Fibroblast of lung (primary cell): ENCODE measurements around the gene ARL4A. TPM values are rescaled to one million over a fixed set of nuclear protein-coding genes. Genes with fewer than 3 reads are reported as not detected.

ENCODE experiments used
- DNase-seq, 2 donors: peaks; one replicate each; pipeline versions ENCODE4 v3.0.0 to v3.0.0-alpha.2; 2010; ENCODE audit warnings: low read depth in 2 of 2
- H2AFZ ChIP-seq: 2 replicates; pipeline ENCODE4 v1.5.1; 2012; ENCODE audit warnings: low read length, control low read depth, inconsistent platforms
- H3K27ac ChIP-seq: 2 replicates; pipeline ENCODE4 v1.5.1; 2011; ENCODE audit warnings: low read length, control low read depth; ENCODE audit not compliant: insufficient read depth
- H3K27me3 ChIP-seq: 2 replicates; pipeline ENCODE4 v1.5.1; 2011; ENCODE audit warnings: mild to moderate bottlenecking, low read length; ENCODE audit not compliant: control insufficient read depth, insufficient read depth
- H3K36me3 ChIP-seq: 2 replicates; pipeline ENCODE4 v1.5.1; 2011; ENCODE audit warnings: low read length; ENCODE audit not compliant: control insufficient read depth, insufficient read depth
- H3K4me1 ChIP-seq: 2 replicates; pipeline ENCODE4 v1.5.1; 2011; ENCODE audit warnings: low read length; ENCODE audit not compliant: control insufficient read depth, insufficient read depth; ENCODE audit errors: extremely low read depth
- H3K4me2 ChIP-seq: 2 replicates; pipeline ENCODE4 v1.5.1; 2011; ENCODE audit warnings: low read length, control low read depth; ENCODE audit not compliant: insufficient read depth; ENCODE audit errors: extremely low read depth
- H3K4me3 ChIP-seq, 4 experiments: fragments of 200-600 bp in 1 of 4; sonication (generic) in 1 of 4; replicated peaks in 1 of 4; 2 replicates each; pipeline ENCODE4 v1.5.1; 2011 to 2016; ENCODE audit warnings: low read length in 4 of 4, low read depth in 3 of 4, mild to moderate bottlenecking in 3 of 4, control low read depth in 2 of 4, inconsistent platforms in 1 of 4, mixed read lengths in 1 of 4; ENCODE audit not compliant: insufficient read depth in 1 of 4; ENCODE audit errors: control extremely low read depth in 1 of 4
- H3K79me2 ChIP-seq: 2 replicates; pipeline ENCODE4 v1.5.1; 2012; ENCODE audit warnings: mild to moderate bottlenecking, low read length, inconsistent platforms; ENCODE audit not compliant: control insufficient read depth, insufficient read depth
- H3K9ac ChIP-seq: 2 replicates; pipeline ENCODE4 v1.5.1; 2011; ENCODE audit warnings: mild to moderate bottlenecking, low read length, control low read depth; ENCODE audit not compliant: insufficient read depth
- H3K9me3 ChIP-seq: 2 replicates; pipeline ENCODE4 v1.5.1; 2012; ENCODE audit warnings: low read depth, low read length; ENCODE audit not compliant: control insufficient read depth, insufficient read depth
- H4K20me1 ChIP-seq: 2 replicates; pipeline ENCODE4 v1.5.1; 2011; ENCODE audit warnings: low read length; ENCODE audit not compliant: control insufficient read depth, insufficient read depth; ENCODE audit errors: extremely low read depth
- CTCF ChIP-seq, 2 donors: IDR thresholded peaks in 1 of 2; conservative IDR thresholded peaks in 1 of 2; 1 replicate in 1 of 2; 2 replicates in 1 of 2; pipeline ENCODE4 v1.5.1; 2011 to 2012; ENCODE audit warnings: low read length in 2 of 2, control low read depth in 1 of 2, inconsistent platforms in 1 of 2, low read depth in 1 of 2, mild to moderate bottlenecking in 1 of 2
- EZH2 ChIP-seq: IDR thresholded peaks from 2 replicates; pipeline ENCODE4 v1.5.1; 2012; ENCODE audit warnings: low read length, control low read depth, mild to moderate bottlenecking; ENCODE audit errors: missing control alignments
- polyA plus RNA-seq, 2 donors: library from polyadenylated mRNA; depleted of rRNA in 1 of 2; stranded (reverse) in 1 of 2; unstranded in 1 of 2; fragments of >200 nt; gene quantifications; 2 replicates each; pipeline ENCODE4 v1.2.1, GENCODE V29; 2011 to 2012; ENCODE audit warnings: missing spikeins in 1 of 2
- total RNA-seq: library from RNA; depleted of rRNA; stranded (reverse); fragments of >200 nt; gene quantifications from 2 replicates; pipeline ENCODE4 v1.2.1, GENCODE V29; 2014

Gene ARL4A
- total and polyA plus RNA-seq, 2 donors (not counting 1 experiment from before 2014, with no cell fraction given) = 11.4 to 37.0 TPM

- H3K27ac ChIP-seq = no peak overlapping the region
- no peaks in the 10 kb centered on the region for H3K36me3 ChIP-seq
- H3K4me1 ChIP-seq = no peaks in the 10 kb centered on the region
- no peaks in the 10 kb centered on the region for H4K20me1 ChIP-seq
- no peak for DNase-seq
- H3K79me2 ChIP-seq = peaks cover 8% of the 10 kb centered on the region
- no peak overlapping the region for H3K4me3 ChIP-seq
- H3K4me2 ChIP-seq = no peak overlapping the region
- H3K27me3 ChIP-seq = no peaks in the 10 kb centered on the region
- no peak overlapping the region for H2AFZ ChIP-seq
- H3K9me3 ChIP-seq = no peaks in the 10 kb centered on the region
- no peak overlapping the region for H3K9ac ChIP-seq
- no peak for TF ChIP-seq EZH2
- no peak for TF ChIP-seq CTCF (conservative IDR thresholded peaks at IDR 0.05 in 1 of 2, IDR thresholded peaks at IDR 0.05 in 1 of 2; ENCODE audit: low read depth in 1 of 2, low read length in 2 of 2)
Measured at GRCh38 chr7:12684733-12685132, 2.7 kb upstream of the ARL4A start.

- H3K79me2 ChIP-seq = peaks cover 14% of the 10 kb centered on the region
- no peaks in the 10 kb centered on the region for H3K9me3 ChIP-seq
- no peak overlapping the region for H3K4me2 ChIP-seq
- H3K4me1 ChIP-seq = no peaks in the 10 kb centered on the region
- no peak overlapping the region for H2AFZ ChIP-seq
- H4K20me1 ChIP-seq = no peaks in the 10 kb centered on the region
- H3K9ac ChIP-seq = no peak overlapping the region
- TF ChIP-seq EZH2 (no peak), CTCF (conservative IDR thresholded peaks at IDR 0.05 in 1 of 2, IDR thresholded peaks at IDR 0.05 in 1 of 2; ENCODE audit: low read depth in 1 of 2, low read length in 2 of 2) (peak; percentile 50 to 51)
- no peak overlapping the region for H3K4me3 ChIP-seq
- peak; percentile 45 to 53 for DNase-seq
- H3K27me3 ChIP-seq = no peaks in the 10 kb centered on the region
- H3K27ac ChIP-seq = peak overlapping the region; percentile 97
- no peaks in the 10 kb centered on the region for H3K36me3 ChIP-seq
Measured at GRCh38 chr7:12685550-12685949, 1.9 kb upstream of the ARL4A start.

GRCh38 chr7:12686234-12686890 is 1.1 kb upstream of the ARL4A start:
- no peaks in the 10 kb centered on the region for H3K4me1 ChIP-seq
- peak overlapping the region; percentile 81 to 100 (median 92) for H3K4me3 ChIP-seq
- H3K9me3 ChIP-seq = no peaks in the 10 kb centered on the region
- H3K36me3 ChIP-seq = no peaks in the 10 kb centered on the region
- H3K27ac ChIP-seq = peak overlapping the region; percentile 97
- TF ChIP-seq CTCF (conservative IDR thresholded peaks at IDR 0.05 in 1 of 2, IDR thresholded peaks at IDR 0.05 in 1 of 2; ENCODE audit: low read depth in 1 of 2, low read length in 2 of 2) (peak; percentile 37 to 65), EZH2 (no peak)
- H2AFZ ChIP-seq = peak overlapping the region; percentile 8
- no peaks in the 10 kb centered on the region for H3K27me3 ChIP-seq
- H3K9ac ChIP-seq = peak overlapping the region; percentile 98
- DNase-seq = peak; percentile 86 to 94
- H3K4me2 ChIP-seq = peak overlapping the region; percentile 44
- H3K79me2 ChIP-seq = peaks cover 17% of the 10 kb centered on the region
- H4K20me1 ChIP-seq = no peaks in the 10 kb centered on the region
